B cell (primary cell): ENCODE data around the gene NCOA7. TPM values are rescaled to one million over a fixed set of nuclear protein-coding genes. Genes with fewer than 3 reads are reported as not detected.
"Not testable (repeated sequence)": the region's sequence is repeated elsewhere in the genome, so short reads cannot be mapped to it uniquely, and the experiment has no call there.

Experiments used
- ATAC-seq: fragments of 200-7000 bp; cut with Tn5 transposase; one replicate; pipeline ENCODE4 v1.10.0; 2021; ENCODE audit warnings: low read depth, mild to moderate bottlenecking, moderate number of reproducible peaks, moderate library complexity
- CTCF ChIA-PET: fragments of 350-600 bp; sonication (Branson Sonifier 250); formaldehyde crosslinking; loops from one replicate; lab custom pipeline; 2021; ENCODE audit warnings: antibody characterized with exemption, inconsistent platforms; lab: Charles Lee
- POLR2A ChIA-PET: fragments of 350-600 bp; sonication (Branson Sonifier 250); formaldehyde crosslinking; loops from one replicate; lab custom pipeline; 2021; ENCODE audit warnings: antibody characterized with exemption; lab: Charles Lee
- DNase-seq: peaks from one replicate; pipeline ENCODE4 v3.0.0; 2013
- H2AFZ ChIP-seq: 2 replicates; pipeline ENCODE4 v1.6.1; 2012; ENCODE audit warnings: mild to moderate bottlenecking, low read depth, low read length; ENCODE audit not compliant: insufficient read depth, poor library complexity, severe bottlenecking
- H3K27ac ChIP-seq, 2 donors: 1 replicate in 1 of 2; 2 replicates in 1 of 2; pipeline ENCODE4 v1.5.1; 2012 to 2013; ENCODE audit warnings: low read length in 2 of 2, mild to moderate bottlenecking in 2 of 2, moderate library complexity in 1 of 2
- H3K27me3 ChIP-seq, 4 experiments: fragments of 200-600 bp in 1 of 4; sonication (generic) in 1 of 4; replicated peaks in 1 of 4; 1 replicate in 2 of 4; 2 replicates in 2 of 4; pipeline versions ENCODE4 v1.6.1 to v1.7.0; 2013 to 2016; ENCODE audit warnings: low read length in 3 of 4, mild to moderate bottlenecking in 2 of 4, mixed read lengths in 1 of 4, moderate library complexity in 1 of 4; ENCODE audit not compliant: insufficient read depth in 4 of 4, control insufficient read depth in 3 of 4; ENCODE audit errors: control extremely low read depth in 1 of 4
- H3K36me3 ChIP-seq, 2 experiments: replicated peaks in 1 of 2; 1 replicate in 1 of 2; 2 replicates in 1 of 2; pipeline versions ENCODE4 v1.6.1 to v1.7.1; 2013; ENCODE audit warnings: low read length in 1 of 2; ENCODE audit not compliant: insufficient read depth in 2 of 2, control insufficient read depth in 1 of 2; ENCODE audit errors: control extremely low read depth in 1 of 2, extremely low read depth in 1 of 2
- H3K4me1 ChIP-seq, 2 donors: fragments of 200-600 bp in 1 of 2; sonication (generic) in 1 of 2; 1 replicate in 1 of 2; 2 replicates in 1 of 2; pipeline versions ENCODE4 v1.5.1 to v1.6.1; 2013 to 2017; ENCODE audit warnings: low read length in 2 of 2; ENCODE audit not compliant: control insufficient read depth in 2 of 2, insufficient read depth in 2 of 2
- H3K4me2 ChIP-seq: replicated peaks from 2 replicates; pipeline ENCODE3; 2012; ENCODE audit warnings: mild to moderate bottlenecking, low read depth, low read length; ENCODE audit not compliant: poor library complexity, severe bottlenecking
- H3K4me3 ChIP-seq, 5 experiments: fragments of 200-600 bp in 1 of 5; sonication (generic) in 1 of 5; 1 replicate in 3 of 5; 2 replicates in 2 of 5; pipeline versions ENCODE4 v1.5.1 to v1.7.0; 2011 to 2016; ENCODE audit warnings: low read length in 4 of 5, mild to moderate bottlenecking in 4 of 5, low read depth in 2 of 5, control low read depth in 1 of 5, moderate library complexity in 1 of 5; ENCODE audit not compliant: insufficient read depth in 1 of 5; ENCODE audit errors: control extremely low read depth in 1 of 5, extremely low read depth in 1 of 5
- H3K79me2 ChIP-seq: fragments of 200-600 bp; sonication (generic); one replicate; pipeline ENCODE4 v1.6.0; 2016; ENCODE audit warnings: low read length; ENCODE audit not compliant: control insufficient read depth, insufficient read depth
- H3K9ac ChIP-seq: fragments of 200-600 bp; sonication (generic); 2 replicates; pipeline ENCODE4 v1.6.1; 2017; ENCODE audit warnings: mild to moderate bottlenecking, low read length, moderate library complexity
- H3K9me3 ChIP-seq, 3 donors: one replicate each; pipeline versions ENCODE4 v1.6.1 to v1.7.1; 2013; ENCODE audit warnings: low read length in 2 of 3; ENCODE audit not compliant: control insufficient read depth in 2 of 3, insufficient read depth in 1 of 3; ENCODE audit errors: control extremely low read depth in 1 of 3
- H4K20me1 ChIP-seq: 2 replicates; pipeline ENCODE4 v1.6.0; 2012; ENCODE audit warnings: mild to moderate bottlenecking, low read length; ENCODE audit not compliant: insufficient read depth, control insufficient read depth, poor library complexity, severe bottlenecking
- H3K27ac Mint-ChIP-seq: one replicate; pipeline ENCODE4 v1.8.0; 2021; ENCODE audit warnings: mixed read lengths
- H3K27me3 Mint-ChIP-seq: one replicate; pipeline ENCODE4 v1.8.0; 2021; ENCODE audit warnings: mixed read lengths
- H3K4me1 Mint-ChIP-seq: one replicate; pipeline ENCODE4 v1.8.0; 2021; ENCODE audit warnings: mixed read lengths
- H3K4me3 Mint-ChIP-seq: one replicate; pipeline ENCODE4 v1.8.0; 2021; ENCODE audit warnings: mixed read lengths
- H3K9me3 Mint-ChIP-seq: one replicate; pipeline ENCODE4 v1.8.0; 2022; ENCODE audit warnings: mixed read lengths; ENCODE audit not compliant: insufficient read depth
- EZH2 ChIP-seq: IDR thresholded peaks from 2 replicates; pipeline ENCODE4 v1.6.1; 2012; ENCODE audit warnings: borderline replicate concordance, low read depth, mild to moderate bottlenecking, moderate library complexity, low read length; ENCODE audit not compliant: insufficient read depth, poor library complexity, severe bottlenecking
- WGBS: methylation state at CpG from one replicate; pipeline ENCODE4 v1.1.5; 2013; ENCODE audit warnings: missing lambda C conversion rate; ENCODE audit not compliant: insufficient coverage; 5-methylcytosine and 5-hydroxymethylcytosine counted together
- intact Hi-C: fragments of 100-400 bp; cut with micrococcal nuclease; formaldehyde crosslinking; loops from one replicate; pipeline ENCODE4 v1.10.0; 2022
- polyA plus RNA-seq: library from polyadenylated mRNA; depleted of rRNA; stranded (reverse); fragments of >200 nt; gene quantifications from 2 replicates; pipeline ENCODE4 v1.2.3, GENCODE V29; 2012
- total RNA-seq, 2 donors: library from RNA; stranded (reverse); fragments of 120-200 nt in 1 of 2; gene quantifications; 1 replicate in 1 of 2; 2 replicates in 1 of 2; pipeline versions ENCODE4 v1.2.3 to v1.2.4, GENCODE V29; 2013 to 2022
- TF ChIP-seq, protein P1 (sequence below): fragments of 200-600 bp; IDR thresholded peaks from one replicate; pipeline ENCODE4 v1.8.0; 2022; ENCODE audit warnings: antibody characterized with exemption, mild to moderate bottlenecking

Gene NCOA7
- total and polyA plus RNA-seq, 2 donors (not counting 1 experiment from before 2014, with no cell fraction given) = 10.9 to 27.4 TPM

- POLR2A ChIA-PET = no interaction called here
- CTCF ChIA-PET = no interaction called here
- Mint-ChIP-seq H3K27ac (no peak overlapping the region), H3K4me1 (peaks cover 3% of the 10 kb centered on the region), H3K27me3 (no peaks in the 10 kb centered on the region), H3K4me3 (no peak overlapping the region), H3K9me3 (peaks cover 3% of the 10 kb centered on the region)
- DNase-seq (no peak), ATAC-seq (no peak)
- H3K27me3 ChIP-seq = no peaks in the 10 kb centered on the region
- peaks cover 6% of the 10 kb centered on the region for H4K20me1 ChIP-seq
- no peak overlapping the region for H3K27ac ChIP-seq
- H3K4me1 ChIP-seq = no peaks in the 10 kb centered on the region
- no peak overlapping the region for H2AFZ ChIP-seq
- no peak for TF ChIP-seq EZH2
- TF ChIP-seq, protein P1, sequence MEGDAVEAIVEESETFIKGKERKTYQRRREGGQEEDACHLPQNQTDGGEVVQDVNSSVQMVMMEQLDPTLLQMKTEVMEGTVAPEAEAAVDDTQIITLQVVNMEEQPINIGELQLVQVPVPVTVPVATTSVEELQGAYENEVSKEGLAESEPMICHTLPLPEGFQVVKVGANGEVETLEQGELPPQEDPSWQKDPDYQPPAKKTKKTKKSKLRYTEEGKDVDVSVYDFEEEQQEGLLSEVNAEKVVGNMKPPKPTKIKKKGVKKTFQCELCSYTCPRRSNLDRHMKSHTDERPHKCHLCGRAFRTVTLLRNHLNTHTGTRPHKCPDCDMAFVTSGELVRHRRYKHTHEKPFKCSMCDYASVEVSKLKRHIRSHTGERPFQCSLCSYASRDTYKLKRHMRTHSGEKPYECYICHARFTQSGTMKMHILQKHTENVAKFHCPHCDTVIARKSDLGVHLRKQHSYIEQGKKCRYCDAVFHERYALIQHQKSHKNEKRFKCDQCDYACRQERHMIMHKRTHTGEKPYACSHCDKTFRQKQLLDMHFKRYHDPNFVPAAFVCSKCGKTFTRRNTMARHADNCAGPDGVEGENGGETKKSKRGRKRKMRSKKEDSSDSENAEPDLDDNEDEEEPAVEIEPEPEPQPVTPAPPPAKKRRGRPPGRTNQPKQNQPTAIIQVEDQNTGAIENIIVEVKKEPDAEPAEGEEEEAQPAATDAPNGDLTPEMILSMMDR = no peak
- no peaks in the 10 kb centered on the region for H3K36me3 ChIP-seq
- H3K4me2 ChIP-seq = no peak overlapping the region
- peaks cover 7% of the 10 kb centered on the region for H3K79me2 ChIP-seq
- WGBS = 92% methylated on average over 2 of the region's 4 CpGs
- no peaks in the 10 kb centered on the region for H3K9me3 ChIP-seq
- intact Hi-C loops = no loop called here
- H3K4me3 ChIP-seq = no peak overlapping the region
- no peak overlapping the region for H3K9ac ChIP-seq
Observed at GRCh38 chr6:125846292-125847024, 55.7 kb downstream of the NCOA7 start.

DNA sequence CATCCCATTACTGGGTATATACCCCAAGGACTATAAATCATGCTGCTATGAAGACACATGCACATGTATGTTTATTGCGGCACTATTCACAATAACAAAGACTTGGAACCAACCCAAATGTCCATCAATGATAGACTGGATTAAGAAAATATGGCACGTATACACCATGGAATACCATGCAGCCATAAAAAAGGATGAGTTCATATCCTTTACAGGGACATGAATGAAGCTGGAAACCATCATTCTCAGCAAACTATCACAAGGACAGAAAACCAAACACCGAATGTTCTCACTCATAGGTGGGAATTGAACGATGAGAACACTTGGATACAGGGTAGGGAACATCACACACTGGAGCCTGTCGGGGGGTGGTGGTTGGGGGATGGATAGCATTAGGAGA lies 57.5 kb downstream of the NCOA7 start:
- H3K27ac ChIP-seq, H3K9ac ChIP-seq, H3K27me3 Mint-ChIP-seq, H4K20me1 ChIP-seq, intact Hi-C loops, H3K79me2 ChIP-seq, H3K36me3 ChIP-seq, H3K9me3 Mint-ChIP-seq, H3K4me1 Mint-ChIP-seq, H3K4me2 ChIP-seq, H3K4me1 ChIP-seq, DNase-seq, POLR2A ChIA-PET, H2AFZ ChIP-seq, H3K27ac Mint-ChIP-seq, CTCF ChIA-PET, H3K27me3 ChIP-seq, H3K4me3 Mint-ChIP-seq, H3K9me3 ChIP-seq, H3K4me3 ChIP-seq, ATAC-seq: not testable (repeated sequence)
- no CpG with 5 or more reads among the region's 5 CpGs for WGBS
